Activated CD8-positive, alpha-beta memory T cell treated with anti-CD3 and anti-CD28 coated beads for 48 hours (primary cell): ENCODE data around the gene ZG16B.
A peak's percentile ranks its signal among the peaks of the same experiment; 100 is the strongest.

ENCODE experiments used
- DNase-seq, 3 experiments: peaks; one replicate each; pipeline ENCODE4 v3.0.0-alpha.2; 2020; ENCODE audit warnings: low read depth in 2 of 3, low spot score in 2 of 3

The ZG16B gene

GRCh38 chr16:2842340-2843000 lies 12.4 kb downstream of the ZG16B start:
- peak; percentile 66 to 87 (median 81) for DNase-seq

GRCh38 chr16:2843526-2843925 lies 13.4 kb downstream of the ZG16B start:
- no peak for DNase-seq

- no peak for DNase-seq
These were observed 15.0 kb downstream of the ZG16B start for GRCh38 chr16:2845116-2845515.

GRCh38 chr16:2846511-2847310 lies 16.6 kb downstream of the ZG16B start:
- DNase-seq, result no peak

GRCh38 chr16:2848933-2849725 lies 19.0 kb downstream of the ZG16B start:
- no peak for DNase-seq

- no peak for DNase-seq
These were observed 22.1 kb downstream of the ZG16B start for GRCh38 chr16:2852003-2852730.

- no peak for DNase-seq
These were observed 22.8 kb downstream of the ZG16B start for GRCh38 chr16:2852731-2853507.

- DNase-seq, result no peak
These were observed 23.5 kb downstream of the ZG16B start for GRCh38 chr16:2853531-2854073.

GRCh38 chr16:2854700-2855309 lies 24.7 kb downstream of the ZG16B start:
- no peak for DNase-seq

- no peak for DNase-seq
These were observed 25.4 kb downstream of the ZG16B start for GRCh38 chr16:2855536-2855935.

- DNase-seq, result no peak
These were observed 26.1 kb downstream of the ZG16B start for GRCh38 chr16:2856061-2856670.

- no peak for DNase-seq
These were observed 26.8 kb downstream of the ZG16B start for GRCh38 chr16:2856686-2857450.

- no peak for DNase-seq
These were observed 27.5 kb downstream of the ZG16B start, which contains the start of gene PRSS22 for GRCh38 chr16:2857451-2858244. Gene PRSS22, minus strand, starts transcription at chr16:2858170. Its CDS starts 66 bp downstream, at chr16:2858104.

- no peak for DNase-seq
These were observed 28.3 kb downstream of the ZG16B start for GRCh38 chr16:2858245-2859025.

GRCh38 chr16:2859686-2860265 lies 29.7 kb downstream of the ZG16B start:
- no peak for DNase-seq

GRCh38 chr16:2860826-2861567 lies 30.9 kb downstream of the ZG16B start:
- no peak for DNase-seq
